GM19324 (cell line): ENCODE results near the gene ZNF821.
"Not testable (repeated sequence)": the region's sequence is repeated elsewhere in the genome, so short reads cannot be mapped to it uniquely, and the experiment has no call there.

ENCODE experiments used
- ATAC-seq: cut with Tn5 transposase; IDR thresholded peaks from one replicate; pipeline ENCODE4 v1.9.1; 2021; ENCODE audit warnings: mild to moderate bottlenecking, moderate library complexity; ENCODE audit not compliant: unreplicated experiment, low FRiP score

The ZNF821 gene, protein sequence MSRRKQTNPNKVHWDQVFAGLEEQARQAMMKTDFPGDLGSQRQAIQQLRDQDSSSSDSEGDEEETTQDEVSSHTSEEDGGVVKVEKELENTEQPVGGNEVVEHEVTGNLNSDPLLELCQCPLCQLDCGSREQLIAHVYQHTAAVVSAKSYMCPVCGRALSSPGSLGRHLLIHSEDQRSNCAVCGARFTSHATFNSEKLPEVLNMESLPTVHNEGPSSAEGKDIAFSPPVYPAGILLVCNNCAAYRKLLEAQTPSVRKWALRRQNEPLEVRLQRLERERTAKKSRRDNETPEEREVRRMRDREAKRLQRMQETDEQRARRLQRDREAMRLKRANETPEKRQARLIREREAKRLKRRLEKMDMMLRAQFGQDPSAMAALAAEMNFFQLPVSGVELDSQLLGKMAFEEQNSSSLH

DNA sequence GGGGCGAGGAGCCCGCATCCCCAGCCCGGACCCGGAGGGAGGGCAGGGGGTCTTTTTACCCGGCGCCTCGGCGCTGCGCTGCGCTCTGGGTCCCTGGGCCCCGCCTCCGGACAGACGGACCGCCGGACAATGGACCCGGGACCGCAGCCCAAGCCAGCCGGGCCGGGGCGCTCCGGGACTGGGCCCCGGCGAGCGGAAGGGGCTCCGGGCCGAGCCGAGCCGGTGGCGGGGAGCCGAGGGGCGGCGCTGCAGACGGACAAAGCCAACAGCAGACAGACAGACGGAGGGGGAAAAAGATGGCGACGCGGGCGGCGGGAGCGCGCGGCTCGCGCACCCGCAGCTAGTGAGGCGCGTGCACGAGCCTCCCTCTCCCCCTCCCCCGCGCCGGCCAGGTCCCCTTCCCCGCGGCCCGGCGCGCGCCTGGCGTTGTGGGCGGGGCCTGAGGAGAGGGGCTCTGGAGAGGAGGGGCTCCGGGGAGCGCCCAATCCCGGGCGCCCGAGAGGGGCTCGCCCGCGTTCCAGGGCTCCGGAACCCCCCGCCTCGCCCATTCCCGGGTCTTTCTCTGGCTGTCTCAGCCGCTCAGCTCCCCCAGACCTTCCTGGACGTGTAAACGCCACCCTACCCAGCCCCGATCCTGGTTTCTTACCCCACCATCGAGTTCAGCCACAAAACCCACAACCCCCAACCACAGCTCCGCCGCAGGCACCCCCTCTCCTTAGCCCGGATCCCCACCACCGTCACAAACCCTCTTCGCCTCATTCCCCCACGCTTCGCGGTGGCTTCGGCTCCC is at the start of gene ZNF821:
Gene ZNF821 (minus strand): TSS at position 334 of the 790 bp plus-strand sequence. CDS start 4,236 bp downstream, outside the sequence.
- peak; percentile 65 for ATAC-seq

DNA sequence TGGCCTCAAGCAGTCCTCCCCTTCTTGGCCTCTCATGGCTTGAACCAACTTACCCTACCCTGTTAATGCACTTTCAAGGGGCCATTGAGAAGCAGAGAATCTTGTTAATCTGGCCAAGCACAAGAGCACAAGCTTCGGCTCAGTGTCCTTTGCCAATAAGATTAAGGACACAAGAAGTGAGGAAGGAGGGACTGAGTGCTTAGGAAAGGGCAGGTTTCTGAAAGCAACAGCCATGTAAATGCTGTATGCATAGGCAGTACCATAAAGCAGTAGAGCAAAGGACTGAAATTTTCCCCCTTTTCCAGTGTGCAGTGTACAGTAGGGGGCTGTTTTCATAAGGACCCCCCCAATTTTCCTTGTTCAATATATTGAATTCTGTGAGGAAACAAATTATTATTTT is 49.0 kb upstream of the ZNF821 start:
- ATAC-seq = no peak

GRCh38 chr16:71931599-71931998 is 47.6 kb upstream of the ZNF821 start:
- ATAC-seq = no peak

DNA sequence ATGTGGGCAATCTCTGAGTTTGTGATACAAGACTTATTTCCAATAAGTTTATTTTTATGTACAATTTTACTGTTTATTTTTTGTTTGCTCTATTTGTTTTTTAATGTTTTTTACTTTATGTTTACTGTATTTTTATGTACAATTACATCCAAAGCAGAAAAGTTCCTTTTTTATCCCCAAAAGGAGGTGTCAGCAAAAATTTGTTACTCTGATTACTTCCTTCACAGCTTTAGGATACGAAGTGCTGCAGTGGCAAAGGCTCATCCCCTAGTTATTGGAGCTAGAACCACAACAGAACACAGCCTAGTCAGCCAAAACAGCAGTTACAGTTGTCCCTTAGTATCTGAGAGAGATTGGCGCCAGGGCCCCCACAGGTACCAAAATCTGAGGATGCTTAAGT is 47.0 kb upstream of the ZNF821 start:
- no peak for ATAC-seq

GRCh38 chr16:71930013-71930563 is 46.1 kb upstream of the ZNF821 start:
- no peak for ATAC-seq

DNA sequence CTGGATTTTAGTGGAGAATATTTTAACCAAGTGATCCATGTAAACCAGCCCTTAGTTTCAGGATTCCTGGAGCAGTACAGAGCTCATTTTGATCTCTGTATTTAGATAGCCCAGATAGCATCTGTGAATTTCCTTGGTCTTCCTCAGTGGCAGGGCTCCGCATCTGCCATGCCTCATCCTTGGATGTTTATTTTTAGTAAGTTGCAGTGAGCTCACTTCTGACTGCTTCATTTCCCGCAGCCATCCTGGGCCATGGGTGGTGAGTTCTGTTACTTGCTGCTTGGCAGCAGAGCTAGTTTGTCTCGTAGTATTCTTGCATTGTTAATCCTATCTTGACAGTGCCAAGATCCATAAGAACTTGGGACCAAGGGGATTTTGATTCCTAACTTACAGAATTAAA is 45.1 kb upstream of the ZNF821 start:
- ATAC-seq = no peak

DNA sequence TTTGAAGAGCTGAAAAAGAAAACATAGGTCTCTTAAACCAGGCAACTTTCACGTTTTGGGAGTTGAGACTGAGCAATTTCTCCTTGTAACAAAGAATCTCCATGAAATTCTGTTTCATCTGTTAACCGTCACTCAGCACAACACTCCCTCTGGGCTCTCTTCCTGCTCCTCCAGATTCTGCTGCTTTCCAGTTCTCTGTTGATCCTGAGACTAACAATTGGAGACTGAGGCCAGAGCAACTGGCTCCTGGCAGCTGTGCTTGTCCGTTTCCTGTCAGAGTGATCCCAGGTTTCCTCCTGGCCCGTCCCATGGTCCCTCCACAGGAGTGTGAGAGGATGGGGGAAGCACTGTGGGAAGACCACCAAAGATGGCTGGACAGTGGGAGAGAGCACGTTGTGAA is 43.8 kb upstream of the ZNF821 start:
- no peak for ATAC-seq

DNA sequence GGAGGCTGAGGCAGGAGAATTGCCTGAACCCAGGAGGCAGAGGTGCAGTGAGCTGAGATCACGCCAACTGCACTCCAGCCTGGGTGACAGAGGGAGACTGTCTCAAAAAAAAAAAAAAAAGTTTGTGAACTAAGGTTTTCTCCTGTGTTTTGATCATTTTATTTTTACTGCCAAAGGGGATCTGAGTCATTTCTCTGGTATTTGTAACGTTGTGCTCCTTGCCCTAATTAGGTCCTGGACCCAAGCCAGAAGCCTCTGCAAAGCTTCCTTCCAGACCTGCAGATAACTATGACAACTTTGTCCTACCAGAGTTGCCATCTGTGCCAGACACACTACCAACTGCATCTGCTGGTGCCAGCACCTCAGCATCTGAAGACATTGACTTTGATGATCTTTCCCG is 43.4 kb upstream of the ZNF821 start:
- no peak for ATAC-seq

GRCh38 chr16:71924710-71925109 is 40.7 kb upstream of the ZNF821 start:
- ATAC-seq = no peak

DNA sequence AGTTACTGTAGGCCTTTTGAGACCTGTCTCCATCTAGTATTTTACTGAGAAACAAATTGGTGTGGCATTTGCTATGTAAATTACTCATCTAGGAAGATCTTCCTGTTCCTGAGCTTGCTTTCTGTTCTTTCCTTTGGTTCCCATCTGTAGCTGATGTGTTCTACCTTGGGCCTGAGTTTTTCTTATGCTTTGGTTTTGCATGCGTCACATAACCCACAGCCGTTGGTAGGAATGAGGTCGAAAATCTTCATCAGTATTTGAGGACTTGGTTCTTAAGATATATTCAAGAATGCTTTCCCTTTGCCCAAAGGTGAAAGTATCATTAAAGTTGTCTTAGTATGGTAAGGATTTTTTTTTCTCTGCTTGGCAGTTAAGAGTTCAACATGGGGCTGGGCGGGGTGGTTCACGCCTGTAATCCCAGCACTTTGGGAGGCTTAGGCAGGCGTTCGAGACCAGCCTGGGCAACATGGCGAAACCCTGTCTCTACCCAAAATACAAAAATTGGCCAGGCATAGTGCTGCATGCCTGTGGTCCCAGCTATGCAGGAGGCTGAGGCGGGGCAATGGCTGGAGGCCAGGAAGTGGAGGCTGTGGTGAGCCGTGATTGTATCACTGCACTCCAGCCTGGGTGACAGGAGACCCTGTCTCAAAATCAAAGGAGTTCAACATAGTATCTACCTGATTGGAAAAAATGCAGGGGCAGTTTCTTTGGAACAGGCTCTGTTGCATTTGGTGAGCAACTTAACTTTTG is 40.1 kb upstream of the ZNF821 start:
- no peak for ATAC-seq

- ATAC-seq = no peak
These were observed 36.7 kb upstream of the ZNF821 start for GRCh38 chr16:71920658-71921057.

- peak; percentile 52 for ATAC-seq
These were observed 35.1 kb upstream of the ZNF821 start for GRCh38 chr16:71919035-71919434.

DNA sequence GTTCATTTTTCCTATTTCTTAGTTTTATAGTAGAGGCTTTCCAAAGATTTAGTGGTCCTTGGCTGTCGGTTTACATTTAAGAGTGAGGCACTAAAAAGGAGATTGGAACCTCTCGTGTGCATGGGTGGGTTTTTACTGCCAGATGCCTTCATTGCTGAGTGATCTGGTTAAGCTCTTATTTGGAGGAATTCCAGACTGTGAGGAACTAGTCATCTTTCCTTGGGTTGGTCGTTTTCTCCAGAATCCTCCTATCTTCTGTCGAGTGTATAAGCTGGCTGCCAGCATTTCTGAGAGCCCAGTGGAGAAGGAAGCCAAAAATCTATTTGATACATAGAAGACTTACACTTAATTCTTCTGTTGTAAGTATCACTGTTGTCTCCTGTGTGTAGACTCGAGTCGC is 33.9 kb upstream of the ZNF821 start:
- no peak for ATAC-seq

DNA sequence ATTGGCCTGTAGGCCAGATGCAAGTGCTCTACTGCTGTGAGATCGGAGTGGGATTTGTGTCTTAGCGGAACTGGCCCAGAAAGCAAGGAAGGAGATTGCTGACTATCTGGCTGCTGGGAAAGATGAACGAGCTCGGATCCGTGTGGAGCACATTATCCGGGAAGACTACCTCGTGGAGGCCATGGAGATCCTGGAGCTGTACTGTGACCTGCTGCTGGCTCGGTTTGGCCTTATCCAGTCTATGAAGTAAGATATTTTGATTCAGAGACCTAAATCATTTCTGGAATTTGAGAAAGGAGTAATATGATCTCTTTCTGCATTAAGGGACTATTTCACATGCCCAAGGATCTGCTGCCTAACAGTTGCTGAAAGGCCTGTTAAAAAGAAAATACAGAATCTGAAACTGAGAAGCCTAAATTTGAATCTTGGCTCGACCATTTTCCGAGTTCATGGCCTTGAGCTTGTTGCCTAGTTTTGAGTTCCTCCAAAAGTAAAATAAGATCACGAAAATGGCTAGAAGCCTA is 32.5 kb upstream of the ZNF821 start:
- no peak for ATAC-seq

DNA sequence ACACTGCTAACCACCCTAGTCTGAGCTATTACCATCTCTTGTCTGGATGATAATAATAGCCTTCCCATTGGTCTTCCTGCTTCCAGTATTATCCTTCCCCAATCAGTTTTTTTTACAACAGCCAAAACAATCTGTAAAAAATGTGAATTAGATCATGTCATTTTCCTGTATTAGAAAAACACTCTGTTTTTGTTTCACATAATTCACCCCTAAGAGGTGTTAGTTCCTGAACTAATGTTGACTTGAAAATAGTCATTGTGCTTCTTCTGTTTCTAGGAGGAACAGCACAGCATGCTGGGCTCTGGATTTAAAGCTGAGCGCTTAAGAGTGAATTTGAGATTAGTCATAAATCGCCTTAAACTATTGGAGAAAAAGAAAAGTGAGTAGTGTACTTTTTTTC is 31.4 kb upstream of the ZNF821 start:
- ATAC-seq = no peak

- no peak for ATAC-seq
These were observed 30.8 kb upstream of the ZNF821 start for GRCh38 chr16:71914802-71915201.

DNA sequence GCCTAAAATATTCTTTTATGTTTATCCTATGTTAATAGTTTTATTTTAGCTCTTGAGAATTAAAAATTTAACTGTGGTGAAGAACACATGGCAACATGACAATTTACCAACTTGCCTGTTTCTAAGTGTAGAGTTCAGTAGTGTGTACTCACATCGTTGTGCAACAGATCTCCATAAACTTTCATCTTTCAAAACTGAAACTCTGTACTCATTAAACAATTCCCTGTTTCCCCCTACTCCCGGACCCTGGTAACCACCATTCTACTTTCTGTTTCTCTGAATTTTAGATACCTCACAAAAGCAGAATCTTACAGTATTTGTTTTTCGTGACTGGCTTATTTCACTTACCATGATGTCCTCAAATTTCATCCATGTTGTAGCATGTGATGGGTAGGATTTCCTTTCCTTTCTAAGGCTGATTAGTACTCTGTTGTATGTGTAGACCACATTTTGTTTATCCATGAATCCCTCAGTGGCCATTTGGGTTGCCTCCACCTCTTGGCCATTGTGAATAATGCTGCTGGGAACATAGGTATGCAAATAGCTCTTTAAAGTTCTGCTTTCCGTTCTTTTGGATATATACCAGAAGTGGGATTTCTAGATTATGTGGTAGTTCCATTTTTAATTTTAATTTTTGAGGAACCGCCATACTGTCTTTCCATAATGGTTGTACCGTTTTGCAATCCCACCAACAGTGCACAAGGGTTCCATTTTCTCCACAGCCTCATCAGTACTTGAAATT is 28.7 kb upstream of the ZNF821 start:
- no peak for ATAC-seq

GRCh38 chr16:71911121-71911520 is 27.1 kb upstream of the ZNF821 start:
- no peak for ATAC-seq

GRCh38 chr16:71905765-71906164 is 21.8 kb upstream of the ZNF821 start:
- not testable (repeated sequence) for ATAC-seq

DNA sequence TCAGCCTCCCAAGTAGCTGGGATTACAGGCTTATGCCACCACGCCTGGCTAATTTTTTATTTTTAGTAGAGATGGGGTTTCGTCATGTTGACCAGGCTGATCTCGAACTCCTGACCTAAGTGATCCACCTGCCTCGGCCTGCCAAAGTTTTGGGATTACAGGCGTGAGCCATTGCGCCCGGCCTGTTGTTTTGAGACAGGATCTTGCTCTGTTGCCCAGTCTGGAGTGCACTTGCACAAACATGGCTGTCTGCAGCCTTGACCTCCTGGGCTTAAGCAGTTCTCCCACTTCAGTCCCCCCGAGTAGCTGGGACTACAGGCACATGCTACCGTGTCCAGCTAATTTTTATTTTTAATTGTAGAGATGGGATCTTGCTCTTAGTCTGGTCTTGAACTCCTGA is 20.3 kb upstream of the ZNF821 start:
- ATAC-seq = no peak
